GM21737 (cell line): ENCODE results near the gene OR4D5.

Experiments
- ATAC-seq: cut with Tn5 transposase; IDR thresholded peaks from one replicate; pipeline ENCODE4 v1.9.1; 2021; ENCODE audit warnings: mild to moderate bottlenecking, moderate library complexity; ENCODE audit not compliant: unreplicated experiment

Gene OR4D5

DNA sequence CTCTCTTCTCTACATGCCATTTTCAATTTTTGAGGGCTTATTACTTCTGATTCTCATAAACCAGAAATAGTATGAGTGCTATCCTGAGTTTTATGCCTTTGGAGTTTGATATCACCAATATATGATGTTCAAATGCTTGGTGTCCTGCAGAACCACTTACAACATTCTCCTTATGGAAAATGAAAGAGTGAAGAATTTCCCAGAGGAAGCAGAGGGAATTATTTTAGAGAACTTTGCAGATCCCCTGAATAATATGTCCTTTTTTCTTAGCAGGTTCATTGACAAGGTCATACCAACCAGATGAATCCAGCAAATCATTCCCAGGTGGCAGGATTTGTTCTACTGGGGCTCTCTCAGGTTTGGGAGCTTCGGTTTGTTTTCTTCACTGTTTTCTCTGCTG lies at the start of gene OR4D5:
OR4D5 (plus strand) TSS at position 301 of the 400 bp plus-strand sequence; CDS start at position 301, 0 bp downstream.
- no peak for ATAC-seq

DNA sequence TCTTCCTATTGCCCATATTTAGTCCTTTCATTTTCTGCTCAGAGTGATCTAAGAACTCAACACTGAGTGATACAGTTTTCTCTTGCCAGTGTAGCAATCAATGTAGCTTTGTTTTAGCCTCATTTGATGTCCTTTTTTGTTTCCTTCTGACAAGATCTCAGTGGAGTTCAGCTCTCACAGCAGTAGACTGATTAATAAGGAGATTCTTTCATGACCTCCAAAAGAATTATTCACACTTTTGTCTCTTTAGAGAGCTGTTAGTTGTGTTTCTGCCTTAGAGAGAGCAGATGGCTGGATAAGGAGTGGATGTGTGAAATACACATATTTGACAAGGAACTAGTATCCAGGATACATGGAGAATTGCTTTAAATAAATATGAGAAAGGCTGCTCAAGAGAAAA lies 47.4 kb upstream of the OR4D5 start:
- ATAC-seq = no peak

DNA sequence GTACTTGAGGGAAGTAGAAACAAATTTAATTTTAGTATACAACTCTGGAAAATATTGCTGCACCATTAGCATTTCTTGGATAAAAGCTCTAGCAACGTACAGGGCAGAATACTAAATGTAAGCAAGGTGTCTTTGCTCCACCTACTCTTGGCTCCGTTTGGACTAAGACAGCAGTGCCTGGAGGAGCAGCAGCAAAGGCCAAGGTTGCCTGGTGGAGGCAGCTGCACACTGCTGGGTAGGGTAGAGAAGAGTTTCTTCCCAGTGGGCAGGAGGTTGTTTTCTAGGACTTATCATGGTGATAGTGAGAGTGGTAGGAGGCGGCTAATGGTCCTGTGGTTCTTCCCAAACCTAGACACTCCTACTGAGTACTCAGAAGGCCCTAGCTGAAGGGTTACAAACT lies 39.6 kb upstream of the OR4D5 start:
- ATAC-seq = no peak

DNA sequence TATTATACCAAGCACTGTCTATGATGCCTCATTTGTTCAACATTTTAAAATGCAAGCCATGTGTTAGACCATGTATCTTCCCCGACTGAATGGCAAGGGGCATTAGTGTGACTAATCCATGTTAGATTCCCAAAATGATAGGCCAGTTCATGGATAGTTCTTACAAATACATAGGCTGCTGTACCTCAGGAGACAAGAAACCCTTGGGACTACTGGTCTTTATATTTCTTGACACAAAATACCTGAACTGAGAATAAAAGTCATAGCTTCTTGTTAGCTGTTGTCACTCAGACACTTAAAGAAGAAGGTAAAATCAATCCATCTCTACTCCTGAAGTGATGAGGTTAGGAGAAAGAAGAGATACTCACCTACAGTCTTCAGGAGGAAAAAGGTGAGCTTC lies 37.5 kb upstream of the OR4D5 start, which contains the start of gene OR8D4:
OR8D4 (plus strand) TSS at position 301 of the 400 bp plus-strand sequence. CDS start 4,265 bp downstream, outside the sequence.
- no peak for ATAC-seq

DNA sequence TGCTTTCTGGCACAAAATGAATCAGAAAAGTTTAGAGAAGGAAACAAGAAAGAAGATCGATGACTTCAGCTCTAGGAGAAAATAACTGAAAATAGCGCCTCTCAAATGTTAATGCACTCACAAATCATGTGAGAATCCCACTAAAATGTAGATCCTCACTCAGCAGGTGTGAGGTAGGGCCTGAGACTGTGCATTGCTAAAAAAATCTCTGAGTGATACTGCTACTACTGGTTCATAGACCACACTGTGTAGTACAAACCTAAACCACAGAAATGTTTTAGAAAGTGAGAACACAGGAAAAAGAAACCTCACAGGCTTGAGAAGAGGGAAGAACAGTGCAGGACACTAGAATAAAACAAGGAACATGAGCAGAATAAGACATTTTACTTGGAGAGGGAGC lies 35.5 kb upstream of the OR4D5 start:
- peak; percentile 68 for ATAC-seq

DNA sequence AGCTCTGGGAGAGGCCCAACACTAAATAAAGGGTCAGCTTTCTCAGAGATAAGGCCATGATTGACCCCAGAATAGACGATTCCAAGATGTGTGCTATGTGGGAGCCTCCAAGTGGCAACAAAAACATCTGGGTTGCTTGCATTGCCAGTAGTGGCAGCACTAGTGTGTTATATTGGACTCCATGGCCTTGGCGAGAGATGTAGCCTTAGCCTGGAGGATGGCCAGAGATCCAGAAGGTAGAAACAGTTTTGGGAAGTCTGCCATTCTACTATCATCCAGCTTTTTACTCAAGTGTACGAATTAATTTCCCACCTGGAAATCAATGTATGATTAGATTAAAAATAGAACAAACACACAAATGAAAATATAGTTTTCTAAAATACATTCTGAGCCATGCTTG lies 34.5 kb upstream of the OR4D5 start:
- ATAC-seq = no peak

DNA sequence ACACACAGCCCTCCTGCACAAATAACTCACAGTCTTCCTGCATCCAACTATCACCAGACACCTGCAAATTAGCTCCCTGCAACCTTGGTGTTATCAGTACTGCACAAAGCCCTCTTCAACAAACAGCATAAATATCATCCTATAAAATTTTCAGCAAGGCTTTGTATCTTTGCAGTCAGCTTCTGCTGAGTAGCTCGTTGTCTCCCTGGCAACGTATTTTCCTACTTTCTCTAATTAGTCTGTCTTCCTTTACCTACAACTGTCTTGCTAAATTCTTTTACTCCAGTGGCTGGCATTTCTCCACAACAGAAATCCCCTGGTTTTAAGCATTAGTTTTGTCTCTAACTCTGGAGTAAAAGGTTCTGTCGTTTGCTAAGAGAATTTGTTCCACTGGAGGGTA lies 33.6 kb upstream of the OR4D5 start:
- no peak for ATAC-seq

DNA sequence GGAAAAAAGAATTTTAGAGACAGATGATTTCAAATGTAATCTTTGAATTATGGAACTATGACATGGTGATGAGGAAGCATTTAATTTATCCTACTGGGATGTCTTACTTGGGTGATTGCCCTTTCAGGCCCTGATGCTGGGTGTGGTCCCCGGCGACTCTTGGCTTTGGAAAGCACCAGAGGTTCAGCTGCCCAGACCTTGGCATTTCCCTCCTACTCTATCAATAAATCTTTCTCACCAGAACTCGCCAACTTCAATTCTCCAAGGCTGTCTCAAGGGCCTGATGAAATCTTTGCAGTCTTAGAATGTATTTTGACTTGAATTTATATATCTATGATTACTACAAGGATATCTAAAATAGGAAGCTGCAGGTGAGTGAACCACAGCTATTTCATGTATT lies 18.5 kb upstream of the OR4D5 start:
- ATAC-seq = no peak

DNA sequence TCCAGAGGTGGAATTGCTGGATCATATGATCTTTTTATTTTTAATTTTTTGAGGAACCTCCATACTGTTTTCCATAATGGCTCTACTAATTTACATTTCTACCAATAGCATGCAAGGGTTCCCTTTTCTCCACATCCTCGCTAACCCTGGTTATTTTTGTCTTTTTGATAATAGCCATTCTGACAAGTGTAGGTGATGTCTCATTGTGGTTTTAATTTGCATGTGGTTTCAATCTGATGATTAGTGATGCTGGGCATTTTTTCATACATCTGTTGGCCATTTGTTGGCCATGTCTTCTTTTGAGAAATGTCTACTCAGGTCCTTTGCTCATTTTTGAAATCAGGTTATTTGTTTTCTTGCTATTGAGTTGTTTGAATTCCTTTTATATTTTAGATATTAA lies 15.4 kb upstream of the OR4D5 start:
- no peak for ATAC-seq

DNA sequence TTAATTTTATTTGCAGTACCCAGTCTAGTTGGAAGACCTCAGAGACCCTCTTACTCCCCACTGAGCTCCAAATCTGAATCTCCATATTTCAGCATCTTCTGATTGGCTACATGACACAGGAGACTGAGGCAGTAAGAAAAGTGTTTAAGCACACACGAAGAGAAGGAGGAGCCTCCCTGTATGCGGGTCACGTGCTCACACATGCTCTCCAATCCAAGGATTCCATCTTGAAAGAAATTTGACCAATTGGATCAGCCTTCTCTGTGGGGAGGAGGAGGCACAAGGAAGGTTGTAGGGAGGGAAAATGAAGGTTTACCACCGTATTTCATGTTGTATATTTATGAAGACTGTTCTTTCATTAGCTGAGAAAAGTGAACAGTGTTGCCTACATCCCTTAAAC lies 3.0 kb downstream of the OR4D5 start:
- ATAC-seq = no peak

DNA sequence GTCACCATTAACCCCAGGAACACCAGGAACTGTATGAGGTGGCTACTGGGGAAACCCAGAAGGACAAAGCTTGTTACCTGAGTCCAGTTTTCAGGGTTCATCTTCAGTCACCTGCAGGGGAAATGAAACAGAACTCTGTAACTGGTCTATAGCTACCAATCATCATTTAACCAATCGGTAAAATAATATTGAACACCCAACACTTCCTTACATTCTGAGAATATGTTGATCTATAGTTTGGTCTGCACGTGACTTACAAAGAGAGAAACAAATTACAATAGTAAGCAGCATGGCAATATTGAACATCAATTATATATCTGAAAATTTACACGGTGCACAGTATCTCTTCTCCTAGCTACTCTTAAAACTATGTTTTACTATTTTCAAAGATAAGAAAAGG lies 4.3 kb downstream of the OR4D5 start, which contains the start of gene OR6T1:
OR6T1 (minus strand) TSS at position 101 of the 400 bp plus-strand sequence; CDS start at position 101, 0 bp downstream.
- ATAC-seq = no peak

DNA sequence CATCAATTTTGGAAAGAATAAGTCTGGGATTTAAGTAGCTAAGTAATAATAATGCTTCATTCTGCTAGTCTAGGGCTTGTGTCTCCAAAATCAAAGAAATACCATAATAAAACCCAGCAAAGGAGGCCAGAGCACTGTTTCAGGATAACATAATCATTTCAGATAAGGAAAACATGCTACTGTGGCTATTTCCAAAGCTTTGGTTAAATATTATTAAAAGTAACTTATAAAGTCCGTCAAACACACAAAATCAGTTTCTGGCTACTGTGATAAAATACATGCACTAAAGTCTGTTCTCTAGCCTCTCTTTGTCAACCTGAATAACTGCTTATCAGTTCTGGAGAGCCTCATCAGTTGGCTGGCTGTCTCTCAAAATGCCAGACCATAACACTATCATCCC lies 5.7 kb downstream of the OR4D5 start:
- no peak for ATAC-seq

DNA sequence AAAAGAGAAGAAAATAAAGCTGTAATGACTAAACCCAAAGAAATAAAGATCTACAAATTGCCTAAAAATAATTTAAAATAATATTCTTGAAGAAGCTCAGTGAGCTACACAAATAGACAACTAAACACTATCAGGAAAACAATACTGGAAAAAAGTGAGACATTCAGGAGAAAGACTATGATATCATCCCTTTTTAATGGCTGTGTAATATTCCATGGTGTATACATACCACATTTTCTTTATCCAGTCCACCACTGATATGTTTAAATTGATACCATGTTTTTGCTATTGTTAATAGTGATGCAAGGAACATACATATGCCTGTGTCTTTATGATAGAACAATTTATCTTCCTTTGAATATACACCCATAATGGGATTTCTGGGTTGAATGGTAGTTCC lies 17.3 kb downstream of the OR4D5 start:
- no peak for ATAC-seq

DNA sequence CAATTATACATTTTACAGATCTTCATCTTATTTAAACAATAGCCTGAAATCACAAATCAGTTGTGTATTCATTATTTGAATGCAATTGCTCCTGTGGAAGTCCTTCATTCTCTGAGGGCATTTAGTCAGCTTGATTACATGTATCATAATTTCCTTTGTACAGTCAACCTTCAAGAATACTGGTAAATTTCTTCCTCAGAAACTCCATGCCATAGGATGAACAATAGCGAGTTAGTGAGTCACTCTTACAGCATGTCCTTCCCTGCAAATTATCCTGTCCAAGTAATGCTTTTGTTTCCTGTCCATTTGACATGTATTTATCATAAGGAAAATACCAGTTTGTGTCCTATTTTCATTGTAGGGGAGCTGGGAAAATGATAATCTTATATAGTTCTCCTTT lies 34.4 kb downstream of the OR4D5 start:
- ATAC-seq = no peak

DNA sequence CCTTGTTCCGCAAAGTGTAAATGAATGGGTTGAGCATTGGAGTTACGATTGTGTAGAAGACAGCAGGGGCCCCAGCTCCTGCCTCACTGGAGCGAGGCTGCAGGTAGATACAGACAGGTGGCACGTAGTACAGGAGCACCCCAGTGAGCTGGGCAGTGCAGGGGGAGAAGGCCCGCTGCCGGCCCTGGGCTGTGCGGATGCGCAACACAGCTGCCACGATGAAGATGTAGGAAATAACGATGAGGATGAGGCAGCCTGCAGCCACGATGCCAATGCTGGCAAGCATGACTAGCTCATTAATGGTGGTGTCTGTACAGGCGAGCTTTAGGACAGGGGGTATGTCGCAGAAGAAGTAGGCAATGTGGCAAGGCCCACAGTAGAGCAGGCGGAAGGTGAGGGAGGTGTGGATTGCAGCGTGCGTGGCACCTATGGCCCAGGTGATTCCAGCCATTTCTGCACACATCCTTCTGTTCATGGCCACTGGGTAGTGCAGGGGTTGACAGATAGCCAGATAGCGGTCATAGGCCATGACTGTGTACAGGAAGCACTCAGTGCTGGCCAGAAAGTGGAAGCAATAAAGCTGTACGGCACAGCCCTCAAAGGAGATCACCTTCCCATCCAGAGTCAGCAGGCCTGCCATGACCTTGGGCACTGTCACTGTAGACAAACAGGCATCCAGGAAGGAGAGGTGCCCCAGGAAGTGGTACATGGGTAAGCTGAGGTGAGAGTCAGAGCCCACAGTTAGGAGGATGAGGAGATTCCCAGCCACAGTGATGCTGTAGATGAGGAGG lies 37.5 kb downstream of the OR4D5 start:
- ATAC-seq = no peak

DNA sequence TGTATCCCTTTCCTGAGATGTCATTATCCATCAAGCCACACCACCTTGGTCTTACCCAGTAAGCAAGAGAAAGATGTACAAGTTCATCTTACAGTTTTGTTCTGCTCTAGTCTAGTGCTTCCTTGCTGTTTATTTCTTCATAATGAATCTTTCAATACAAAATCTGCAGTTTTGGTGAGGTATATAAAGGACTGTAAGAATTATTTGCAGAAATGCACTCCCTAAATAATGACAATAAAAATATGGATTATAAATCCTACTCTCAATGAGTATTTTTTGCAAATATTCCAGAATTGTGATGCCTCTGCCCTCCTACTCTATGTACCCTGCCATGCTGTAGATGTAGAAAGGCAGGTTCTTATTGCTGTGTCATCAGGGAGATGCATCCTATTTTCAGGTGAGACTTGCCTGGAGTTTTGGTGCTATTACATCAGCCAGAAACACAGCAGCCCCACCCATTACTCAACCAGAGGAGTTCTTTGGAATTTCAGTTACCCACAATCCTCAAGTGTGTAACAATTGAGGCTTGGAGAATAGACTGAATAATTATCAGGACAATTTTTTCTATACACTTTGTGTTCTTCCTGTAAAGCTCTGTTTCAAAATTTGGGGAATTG lies 38.4 kb downstream of the OR4D5 start, which contains the start of gene OR10S1:
OR10S1 (minus strand) TSS at position 51 of the 617 bp plus-strand sequence. CDS start 117 bp downstream, outside the sequence.
- ATAC-seq = no peak

DNA sequence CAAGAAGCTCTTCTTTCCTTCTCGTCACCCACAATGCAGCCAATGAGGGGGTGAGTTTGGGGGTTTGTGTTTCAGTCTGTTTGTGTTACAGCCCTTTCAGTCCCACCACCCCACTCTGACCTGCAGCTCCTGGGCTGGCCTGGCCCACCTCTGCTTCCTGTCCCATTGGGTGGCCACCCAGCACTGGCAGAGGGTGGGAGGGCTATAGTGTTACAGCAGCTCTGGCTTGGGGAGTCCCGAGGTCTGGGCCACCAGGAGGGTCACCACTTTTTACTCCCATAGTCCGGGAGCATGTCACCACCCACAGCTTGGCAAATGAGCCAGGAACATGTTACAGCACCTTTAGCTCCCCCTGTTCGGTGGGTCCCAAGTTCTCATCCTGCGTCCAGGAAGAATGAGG lies 39.9 kb downstream of the OR4D5 start:
- ATAC-seq = no peak
